ENCODE measurements around the gene TSPEAR.

- TF ChIP-seq CTCF (IDR thresholded peaks at IDR 0.05) (peak; percentile 79 to 88 (median 84)), POLR2A (IDR thresholded peaks at IDR 0.05) (no peak), EP300 (IDR thresholded peaks at IDR 0.05; ENCODE audit: low read depth) (no peak), POLR2AphosphoS5 (IDR thresholded peaks at IDR 0.05) (no peak)
These were observed 200.7 kb downstream of the TSPEAR start for GRCh38 chr21:44510508-44511218.
